ENCODE data around the gene SYNE2.

DNA sequence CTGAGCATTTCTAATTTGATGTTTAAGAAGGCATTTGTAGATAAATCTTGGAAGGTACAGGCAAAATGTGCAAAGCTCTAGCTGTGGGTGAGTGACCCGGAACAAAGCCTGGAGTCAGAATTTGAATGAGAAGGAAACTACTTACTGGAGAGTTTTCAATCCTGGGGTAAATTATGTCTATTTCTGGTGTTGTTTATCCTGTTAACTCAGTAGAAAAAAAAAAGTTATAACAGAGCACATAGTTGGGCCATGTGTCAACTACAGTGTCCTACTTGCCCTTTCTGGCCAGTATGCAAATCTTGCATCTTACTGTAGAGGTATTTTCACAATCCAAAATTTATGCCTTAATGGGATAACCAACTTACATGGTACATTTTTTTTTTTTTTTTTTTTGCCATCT lies 182.3 kb downstream of the SYNE2 start:
- TF ChIP-seq, protein P1, sequence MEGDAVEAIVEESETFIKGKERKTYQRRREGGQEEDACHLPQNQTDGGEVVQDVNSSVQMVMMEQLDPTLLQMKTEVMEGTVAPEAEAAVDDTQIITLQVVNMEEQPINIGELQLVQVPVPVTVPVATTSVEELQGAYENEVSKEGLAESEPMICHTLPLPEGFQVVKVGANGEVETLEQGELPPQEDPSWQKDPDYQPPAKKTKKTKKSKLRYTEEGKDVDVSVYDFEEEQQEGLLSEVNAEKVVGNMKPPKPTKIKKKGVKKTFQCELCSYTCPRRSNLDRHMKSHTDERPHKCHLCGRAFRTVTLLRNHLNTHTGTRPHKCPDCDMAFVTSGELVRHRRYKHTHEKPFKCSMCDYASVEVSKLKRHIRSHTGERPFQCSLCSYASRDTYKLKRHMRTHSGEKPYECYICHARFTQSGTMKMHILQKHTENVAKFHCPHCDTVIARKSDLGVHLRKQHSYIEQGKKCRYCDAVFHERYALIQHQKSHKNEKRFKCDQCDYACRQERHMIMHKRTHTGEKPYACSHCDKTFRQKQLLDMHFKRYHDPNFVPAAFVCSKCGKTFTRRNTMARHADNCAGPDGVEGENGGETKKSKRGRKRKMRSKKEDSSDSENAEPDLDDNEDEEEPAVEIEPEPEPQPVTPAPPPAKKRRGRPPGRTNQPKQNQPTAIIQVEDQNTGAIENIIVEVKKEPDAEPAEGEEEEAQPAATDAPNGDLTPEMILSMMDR (IDR thresholded peaks at IDR 0.05; ENCODE audit: insufficient read depth, low read length, poor library complexity, severe bottlenecking): no peak
- TF ChIP-seq EZH2phosphoT487 (conservative IDR thresholded peaks at IDR 0.05; ENCODE audit: low read length): no peak

All from SU-DHL-6 (cell line).